Measurements from ENCODE around the gene KRT13. TPM values are rescaled to one million over a fixed set of nuclear protein-coding genes. Genes with fewer than 3 reads are reported as not detected.

The KRT13 gene
- total and polyA plus RNA-seq, 2 experiments from 2014 or later: not detected

DNA sequence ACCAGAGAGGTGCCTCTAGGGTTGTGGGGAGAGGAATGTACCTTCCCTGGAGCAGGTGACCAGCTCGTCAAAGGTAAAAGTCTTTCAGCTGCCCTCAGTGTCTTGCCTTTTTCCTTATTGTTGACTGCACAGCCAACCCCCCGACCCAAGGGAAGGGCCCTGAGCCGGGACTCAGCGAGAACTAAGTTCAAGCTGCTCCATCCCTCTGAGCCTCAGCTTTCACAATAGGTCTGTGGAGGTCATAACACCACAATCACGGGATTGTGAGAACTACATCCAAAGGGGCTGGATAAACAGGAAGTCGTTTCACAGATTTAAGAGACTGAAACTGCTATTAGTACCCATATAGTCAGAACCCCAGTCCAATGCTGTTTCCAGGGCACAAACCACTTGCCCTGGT lies 13.1 kb downstream of the KRT13 start:
- no peak overlapping the region for H3K27ac ChIP-seq (ENCODE audit: low read depth)
- H3K9me2 ChIP-seq (ENCODE audit: insufficient read depth): no peaks in the 10 kb centered on the region; the same call in 1 of the 2 replicates
- Mint-ChIP-seq H3K4me1 (peaks cover 2% of the 10 kb centered on the region; the same call in 1 of the 3 replicates), H3K9me3 (no peaks in the 10 kb centered on the region), H3K4me3 (no peak overlapping the region), H3K27me3 (ENCODE audit: insufficient read depth, low read depth, poor library complexity) (peaks cover 9% of the 10 kb centered on the region), H3K36me3 (ENCODE audit: low read depth) (no peaks in the 10 kb centered on the region), H3K27ac (no peak overlapping the region)
- H3K4me3 ChIP-seq: no peak overlapping the region
- DNase-seq (ENCODE audit: low spot score) (no peak), ATAC-seq (no peak)
- no peaks in the 10 kb centered on the region for H3K79me2 ChIP-seq (replicated peaks; ENCODE audit: insufficient read depth)
- TF ChIP-seq, protein P1, sequence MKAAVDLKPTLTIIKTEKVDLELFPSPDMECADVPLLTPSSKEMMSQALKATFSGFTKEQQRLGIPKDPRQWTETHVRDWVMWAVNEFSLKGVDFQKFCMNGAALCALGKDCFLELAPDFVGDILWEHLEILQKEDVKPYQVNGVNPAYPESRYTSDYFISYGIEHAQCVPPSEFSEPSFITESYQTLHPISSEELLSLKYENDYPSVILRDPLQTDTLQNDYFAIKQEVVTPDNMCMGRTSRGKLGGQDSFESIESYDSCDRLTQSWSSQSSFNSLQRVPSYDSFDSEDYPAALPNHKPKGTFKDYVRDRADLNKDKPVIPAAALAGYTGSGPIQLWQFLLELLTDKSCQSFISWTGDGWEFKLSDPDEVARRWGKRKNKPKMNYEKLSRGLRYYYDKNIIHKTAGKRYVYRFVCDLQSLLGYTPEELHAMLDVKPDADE (IDR thresholded peaks at IDR 0.05): no peak
- no peak for TF ChIP-seq STAT1 (IDR thresholded peaks at IDR 0.05; ENCODE audit: unreplicated experiment)
- H3K4me2 ChIP-seq: no peak overlapping the region
- H4K20me1 ChIP-seq (replicated peaks; ENCODE audit: insufficient read depth): no peaks in the 10 kb centered on the region
- H3F3A ChIP-seq (replicated peaks; ENCODE audit: low read depth): no peaks in the 10 kb centered on the region
- no peaks in the 10 kb centered on the region for H3K27me3 ChIP-seq (ENCODE audit: insufficient read depth)
- no peaks in the 10 kb centered on the region; the same call in 1 of the 2 replicates for H3K4me1 ChIP-seq (ENCODE audit: insufficient read depth)
- no peak overlapping the region for H2AFZ ChIP-seq
- no peaks in the 10 kb centered on the region for H3K36me3 ChIP-seq (ENCODE audit: insufficient read depth)

DNA sequence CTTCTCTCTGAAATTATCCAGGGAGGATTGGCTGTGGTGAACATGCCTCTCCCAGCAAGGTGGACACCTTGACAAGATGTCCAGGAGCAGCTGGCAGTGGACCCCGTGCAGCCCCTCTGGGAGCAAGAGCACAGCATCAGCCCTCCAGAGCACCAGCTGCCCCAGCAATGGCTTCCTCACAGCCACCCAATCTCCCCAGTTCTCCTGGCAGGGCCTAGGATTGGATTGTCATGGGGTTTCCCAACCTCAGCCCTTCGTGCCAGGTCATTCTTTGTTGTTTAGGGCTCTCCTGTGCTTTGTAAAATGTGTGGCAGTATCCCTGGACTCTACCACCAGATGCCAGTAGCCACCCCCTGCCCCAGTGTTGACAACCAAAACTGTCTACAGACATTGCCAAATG lies 13.9 kb downstream of the KRT13 start:
- H3K36me3 Mint-ChIP-seq (ENCODE audit: low read depth): no peaks in the 10 kb centered on the region
- TF ChIP-seq, protein P2, sequence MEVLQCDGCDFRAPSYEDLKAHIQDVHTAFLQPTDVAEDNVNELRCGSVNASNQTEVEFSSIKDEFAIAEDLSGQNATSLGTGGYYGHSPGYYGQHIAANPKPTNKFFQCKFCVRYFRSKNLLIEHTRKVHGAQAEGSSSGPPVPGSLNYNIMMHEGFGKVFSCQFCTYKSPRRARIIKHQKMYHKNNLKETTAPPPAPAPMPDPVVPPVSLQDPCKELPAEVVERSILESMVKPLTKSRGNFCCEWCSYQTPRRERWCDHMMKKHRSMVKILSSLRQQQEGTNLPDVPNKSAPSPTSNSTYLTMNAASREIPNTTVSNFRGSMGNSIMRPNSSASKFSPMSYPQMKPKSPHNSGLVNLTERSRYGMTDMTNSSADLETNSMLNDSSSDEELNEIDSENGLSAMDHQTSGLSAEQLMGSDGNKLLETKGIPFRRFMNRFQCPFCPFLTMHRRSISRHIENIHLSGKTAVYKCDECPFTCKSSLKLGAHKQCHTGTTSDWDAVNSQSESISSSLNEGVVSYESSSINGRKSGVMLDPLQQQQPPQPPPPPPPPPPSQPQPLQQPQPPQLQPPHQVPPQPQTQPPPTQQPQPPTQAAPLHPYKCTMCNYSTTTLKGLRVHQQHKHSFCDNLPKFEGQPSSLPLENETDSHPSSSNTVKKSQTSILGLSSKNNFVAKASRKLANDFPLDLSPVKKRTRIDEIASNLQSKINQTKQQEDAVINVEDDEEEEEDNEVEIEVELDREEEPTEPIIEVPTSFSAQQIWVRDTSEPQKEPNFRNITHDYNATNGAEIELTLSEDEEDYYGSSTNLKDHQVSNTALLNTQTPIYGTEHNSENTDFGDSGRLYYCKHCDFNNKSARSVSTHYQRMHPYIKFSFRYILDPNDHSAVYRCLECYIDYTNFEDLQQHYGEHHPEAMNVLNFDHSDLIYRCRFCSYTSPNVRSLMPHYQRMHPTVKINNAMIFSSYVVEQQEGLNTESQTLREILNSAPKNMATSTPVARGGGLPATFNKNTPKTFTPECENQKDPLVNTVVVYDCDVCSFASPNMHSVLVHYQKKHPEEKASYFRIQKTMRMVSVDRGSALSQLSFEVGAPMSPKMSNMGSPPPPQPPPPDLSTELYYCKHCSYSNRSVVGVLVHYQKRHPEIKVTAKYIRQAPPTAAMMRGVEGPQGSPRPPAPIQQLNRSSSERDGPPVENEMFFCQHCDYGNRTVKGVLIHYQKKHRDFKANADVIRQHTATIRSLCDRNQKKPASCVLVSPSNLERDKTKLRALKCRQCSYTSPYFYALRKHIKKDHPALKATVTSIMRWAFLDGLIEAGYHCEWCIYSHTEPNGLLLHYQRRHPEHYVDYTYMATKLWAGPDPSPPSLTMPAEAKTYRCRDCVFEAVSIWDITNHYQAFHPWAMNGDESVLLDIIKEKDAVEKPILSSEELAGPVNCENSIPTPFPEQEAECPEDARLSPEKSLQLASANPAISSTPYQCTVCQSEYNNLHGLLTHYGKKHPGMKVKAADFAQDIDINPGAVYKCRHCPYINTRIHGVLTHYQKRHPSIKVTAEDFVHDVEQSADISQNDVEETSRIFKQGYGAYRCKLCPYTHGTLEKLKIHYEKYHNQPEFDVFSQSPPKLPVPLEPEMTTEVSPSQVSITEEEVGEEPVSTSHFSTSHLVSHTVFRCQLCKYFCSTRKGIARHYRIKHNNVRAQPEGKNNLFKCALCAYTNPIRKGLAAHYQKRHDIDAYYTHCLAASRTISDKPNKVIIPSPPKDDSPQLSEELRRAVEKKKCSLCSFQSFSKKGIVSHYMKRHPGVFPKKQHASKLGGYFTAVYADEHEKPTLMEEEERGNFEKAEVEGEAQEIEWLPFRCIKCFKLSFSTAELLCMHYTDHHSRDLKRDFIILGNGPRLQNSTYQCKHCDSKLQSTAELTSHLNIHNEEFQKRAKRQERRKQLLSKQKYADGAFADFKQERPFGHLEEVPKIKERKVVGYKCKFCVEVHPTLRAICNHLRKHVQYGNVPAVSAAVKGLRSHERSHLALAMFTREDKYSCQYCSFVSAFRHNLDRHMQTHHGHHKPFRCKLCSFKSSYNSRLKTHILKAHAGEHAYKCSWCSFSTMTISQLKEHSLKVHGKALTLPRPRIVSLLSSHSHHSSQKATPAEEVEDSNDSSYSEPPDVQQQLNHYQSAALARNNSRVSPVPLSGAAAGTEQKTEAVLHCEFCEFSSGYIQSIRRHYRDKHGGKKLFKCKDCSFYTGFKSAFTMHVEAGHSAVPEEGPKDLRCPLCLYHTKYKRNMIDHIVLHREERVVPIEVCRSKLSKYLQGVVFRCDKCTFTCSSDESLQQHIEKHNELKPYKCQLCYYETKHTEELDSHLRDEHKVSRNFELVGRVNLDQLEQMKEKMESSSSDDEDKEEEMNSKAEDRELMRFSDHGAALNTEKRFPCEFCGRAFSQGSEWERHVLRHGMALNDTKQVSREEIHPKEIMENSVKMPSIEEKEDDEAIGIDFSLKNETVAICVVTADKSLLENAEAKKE (CRISPR knock-in tag; IDR thresholded peaks at IDR 0.05): no peak
- TF ChIP-seq, protein P1 (IDR thresholded peaks at IDR 0.05): no peak
- TF ChIP-seq ZNF114 (CRISPR knock-in tag; IDR thresholded peaks at IDR 0.05) (no peak), ZNF331 (CRISPR knock-in tag; IDR thresholded peaks at IDR 0.05; ENCODE audit: low read depth) (no peak), NANOG (IDR thresholded peaks at IDR 0.05; ENCODE audit: borderline replicate concordance) (no peak), EZH2phosphoT487 (IDR thresholded peaks at IDR 0.05; ENCODE audit: unreplicated experiment) (no peak)
- TF ChIP-seq, protein P3, sequence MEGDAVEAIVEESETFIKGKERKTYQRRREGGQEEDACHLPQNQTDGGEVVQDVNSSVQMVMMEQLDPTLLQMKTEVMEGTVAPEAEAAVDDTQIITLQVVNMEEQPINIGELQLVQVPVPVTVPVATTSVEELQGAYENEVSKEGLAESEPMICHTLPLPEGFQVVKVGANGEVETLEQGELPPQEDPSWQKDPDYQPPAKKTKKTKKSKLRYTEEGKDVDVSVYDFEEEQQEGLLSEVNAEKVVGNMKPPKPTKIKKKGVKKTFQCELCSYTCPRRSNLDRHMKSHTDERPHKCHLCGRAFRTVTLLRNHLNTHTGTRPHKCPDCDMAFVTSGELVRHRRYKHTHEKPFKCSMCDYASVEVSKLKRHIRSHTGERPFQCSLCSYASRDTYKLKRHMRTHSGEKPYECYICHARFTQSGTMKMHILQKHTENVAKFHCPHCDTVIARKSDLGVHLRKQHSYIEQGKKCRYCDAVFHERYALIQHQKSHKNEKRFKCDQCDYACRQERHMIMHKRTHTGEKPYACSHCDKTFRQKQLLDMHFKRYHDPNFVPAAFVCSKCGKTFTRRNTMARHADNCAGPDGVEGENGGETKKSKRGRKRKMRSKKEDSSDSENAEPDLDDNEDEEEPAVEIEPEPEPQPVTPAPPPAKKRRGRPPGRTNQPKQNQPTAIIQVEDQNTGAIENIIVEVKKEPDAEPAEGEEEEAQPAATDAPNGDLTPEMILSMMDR (conservative IDR thresholded peaks at IDR 0.05; ENCODE audit: low read depth in 2 of 2): no peak
- H3K9me3 Mint-ChIP-seq: no peaks in the 10 kb centered on the region

More for the DNA sequence above, 13.9 kb downstream of the KRT13 start:
- Histone ChIP-seq H3K79me2 (replicated peaks; ENCODE audit: insufficient read depth) (no peaks in the 10 kb centered on the region), H3K4me2 (no peak overlapping the region), H3K9me2 (ENCODE audit: insufficient read depth) (no peaks in the 10 kb centered on the region; the same call in 1 of the 2 replicates), H3K27ac (ENCODE audit: low read depth) (no peak overlapping the region), H3K27me3 (ENCODE audit: insufficient read depth) (no peaks in the 10 kb centered on the region), H3F3A (replicated peaks; ENCODE audit: low read depth) (no peaks in the 10 kb centered on the region), H4K20me1 (replicated peaks; ENCODE audit: insufficient read depth) (no peaks in the 10 kb centered on the region), H3K4me3 (no peak overlapping the region), H3K4me1 (ENCODE audit: insufficient read depth) (no peaks in the 10 kb centered on the region), H3K36me3 (ENCODE audit: insufficient read depth) (no peaks in the 10 kb centered on the region), H2AFZ (no peak overlapping the region)
- Mint-ChIP-seq H3K27ac (no peak overlapping the region), H3K4me3 (no peak overlapping the region), H3K27me3 (ENCODE audit: insufficient read depth, low read depth, poor library complexity) (peaks cover 16% of the 10 kb centered on the region), H3K4me1 (peaks cover 2% of the 10 kb centered on the region; the same call in 1 of the 3 replicates)
- DNase-seq (ENCODE audit: low spot score) (no peak), ATAC-seq (no peak)
